Measurements from ENCODE around the gene GCNT3.
"Not testable (repeated sequence)": the region's sequence is repeated elsewhere in the genome, so short reads cannot be mapped to it uniquely, and the experiment has no call there.

GCNT3 gene

DNA sequence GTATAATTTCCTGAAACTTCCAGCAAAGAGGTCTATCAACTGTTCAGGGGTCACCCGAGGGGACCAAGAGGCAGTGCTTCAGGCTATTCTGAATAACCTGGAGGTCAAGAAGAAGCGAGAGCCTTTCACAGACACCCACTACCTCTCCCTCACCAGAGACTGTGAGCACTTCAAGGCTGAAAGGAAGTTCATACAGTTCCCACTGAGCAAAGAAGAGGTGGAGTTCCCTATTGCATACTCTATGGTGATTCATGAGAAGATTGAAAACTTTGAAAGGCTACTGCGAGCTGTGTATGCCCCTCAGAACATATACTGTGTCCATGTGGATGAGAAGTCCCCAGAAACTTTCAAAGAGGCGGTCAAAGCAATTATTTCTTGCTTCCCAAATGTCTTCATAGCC, 6.8 kb downstream of the GCNT3 start:
- Histone ChIP-seq H3K4me3 (ENCODE audit: low read length) (no peak overlapping the region), H3K27me3 (ENCODE audit: insufficient read depth, low read length) (no peaks in the 10 kb centered on the region), H3K9ac (ENCODE audit: low read depth, low read length) (no peak overlapping the region), H3K9me3 (ENCODE audit: insufficient read depth, low read depth, low read length) (no peaks in the 10 kb centered on the region), H3K4me1 (ENCODE audit: insufficient read depth, low read length) (no peaks in the 10 kb centered on the region), H3K27ac (ENCODE audit: low read depth, low read length) (no peak overlapping the region), H3K36me3 (ENCODE audit: insufficient read depth, low read length) (no peaks in the 10 kb centered on the region)
- 88% methylated on average over 4 of the region's 4 CpGs for WGBS

DNA sequence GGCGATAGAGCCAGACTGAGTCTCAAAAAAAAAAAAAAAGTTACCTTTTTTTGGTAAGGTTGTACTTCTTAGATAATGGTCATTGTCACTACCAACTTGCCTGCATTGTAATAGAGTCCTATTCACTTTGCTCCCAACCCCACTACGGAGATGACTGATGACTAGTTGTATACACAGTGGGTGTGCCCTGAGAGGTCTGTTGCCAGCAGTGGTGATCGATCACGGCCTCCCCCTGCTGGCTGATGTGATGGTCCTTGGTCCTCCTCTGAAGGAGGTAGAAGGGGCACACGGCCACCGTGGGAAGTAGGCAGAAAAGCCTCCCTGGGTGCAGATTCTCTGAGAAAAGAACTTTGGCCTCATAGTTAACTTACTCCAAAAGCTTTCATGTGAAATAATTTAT, 10.7 kb downstream of the GCNT3 start:
- Histone ChIP-seq H3K4me3 (ENCODE audit: low read length) (no peak overlapping the region), H3K27me3 (ENCODE audit: insufficient read depth, low read length) (no peaks in the 10 kb centered on the region), H3K9me3 (ENCODE audit: insufficient read depth, low read depth, low read length) (no peaks in the 10 kb centered on the region), H3K9ac (ENCODE audit: low read depth, low read length) (no peak overlapping the region), H3K4me1 (ENCODE audit: insufficient read depth, low read length) (no peaks in the 10 kb centered on the region), H3K27ac (ENCODE audit: low read depth, low read length) (no peak overlapping the region), H3K36me3 (ENCODE audit: insufficient read depth, low read length) (no peaks in the 10 kb centered on the region)
- 46% methylated on average over 5 of the region's 6 CpGs for WGBS

GRCh38 chr15:59632714-59633113, 21.1 kb downstream of the GCNT3 start:
- Histone ChIP-seq H3K27me3 (ENCODE audit: insufficient read depth, low read length) (no peaks in the 10 kb centered on the region), H3K9me3 (ENCODE audit: insufficient read depth, low read depth, low read length) (no peaks in the 10 kb centered on the region), H3K4me3 (ENCODE audit: low read length) (no peak overlapping the region), H3K9ac (ENCODE audit: low read depth, low read length) (no peak overlapping the region), H3K27ac (ENCODE audit: low read depth, low read length) (no peak overlapping the region), H3K36me3 (ENCODE audit: insufficient read depth, low read length) (no peaks in the 10 kb centered on the region; the same call in 1 of the 2 replicates), H3K4me1 (ENCODE audit: insufficient read depth, low read length) (no peaks in the 10 kb centered on the region)
- whole genome bisulfite sequencing: 39% methylated on average over 4 of the region's 4 CpGs

- H3K4me1 ChIP-seq (ENCODE audit: insufficient read depth, low read length): no peaks in the 10 kb centered on the region
- WGBS: 100% methylated on average over 3 of the region's 3 CpGs
- H3K9me3 ChIP-seq (ENCODE audit: insufficient read depth, low read depth, low read length): no peaks in the 10 kb centered on the region
- H3K27me3 ChIP-seq (ENCODE audit: insufficient read depth, low read length): no peaks in the 10 kb centered on the region
- H3K27ac ChIP-seq (ENCODE audit: low read depth, low read length): no peak overlapping the region
- no peak overlapping the region for H3K9ac ChIP-seq (ENCODE audit: low read depth, low read length)
- H3K4me3 ChIP-seq (ENCODE audit: low read length): no peak overlapping the region
- peaks cover 28% of the 10 kb centered on the region for H3K36me3 ChIP-seq (ENCODE audit: insufficient read depth, low read length)
These were observed 24.6 kb downstream of the GCNT3 start for GRCh38 chr15:59636184-59636583.

DNA sequence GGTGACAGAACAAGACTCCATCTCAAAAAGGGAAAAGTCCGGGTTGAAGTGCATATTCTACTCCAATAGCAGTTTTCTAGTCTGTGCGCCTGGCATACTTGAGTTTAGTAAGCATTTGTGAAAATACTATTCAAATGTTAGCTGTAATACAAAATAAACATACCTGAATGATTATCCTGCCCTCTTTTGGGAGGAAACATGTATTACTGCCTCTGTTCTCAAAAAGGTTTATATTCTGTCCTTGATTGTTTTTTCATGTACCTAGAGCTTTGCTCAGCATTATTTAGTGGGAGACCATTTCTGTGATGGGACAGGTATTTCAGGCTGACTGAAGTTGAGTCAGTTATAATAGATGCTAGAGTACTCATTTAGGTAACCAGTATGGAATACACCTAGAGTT, 25.9 kb downstream of the GCNT3 start:
- H3K9me3 ChIP-seq (ENCODE audit: insufficient read depth, low read depth, low read length); H3K9ac ChIP-seq (ENCODE audit: low read depth, low read length); H3K4me1 ChIP-seq (ENCODE audit: insufficient read depth, low read length); H3K27me3 ChIP-seq (ENCODE audit: insufficient read depth, low read length); H3K27ac ChIP-seq (ENCODE audit: low read depth, low read length); H3K4me3 ChIP-seq (ENCODE audit: low read length): not testable (repeated sequence)
- H3K36me3 ChIP-seq (ENCODE audit: insufficient read depth, low read length): peaks cover 42% of the 10 kb centered on the region
- WGBS: 100% methylated on average over 2 of the region's 2 CpGs

- H3K9me3 ChIP-seq (ENCODE audit: insufficient read depth, low read depth, low read length): no peaks in the 10 kb centered on the region
- H3K4me1 ChIP-seq (ENCODE audit: insufficient read depth, low read length): no peaks in the 10 kb centered on the region
- 80% methylated on average over 2 of the region's 2 CpGs for WGBS
- no peak overlapping the region for H3K4me3 ChIP-seq (ENCODE audit: low read length)
- peaks cover 74% of the 10 kb centered on the region for H3K36me3 ChIP-seq (ENCODE audit: insufficient read depth, low read length)
- no peaks in the 10 kb centered on the region for H3K27me3 ChIP-seq (ENCODE audit: insufficient read depth, low read length)
- no peak overlapping the region for H3K27ac ChIP-seq (ENCODE audit: low read depth, low read length)
- H3K9ac ChIP-seq (ENCODE audit: low read depth, low read length): no peak overlapping the region
These were observed 30.8 kb downstream of the GCNT3 start for GRCh38 chr15:59642351-59642750.

DNA sequence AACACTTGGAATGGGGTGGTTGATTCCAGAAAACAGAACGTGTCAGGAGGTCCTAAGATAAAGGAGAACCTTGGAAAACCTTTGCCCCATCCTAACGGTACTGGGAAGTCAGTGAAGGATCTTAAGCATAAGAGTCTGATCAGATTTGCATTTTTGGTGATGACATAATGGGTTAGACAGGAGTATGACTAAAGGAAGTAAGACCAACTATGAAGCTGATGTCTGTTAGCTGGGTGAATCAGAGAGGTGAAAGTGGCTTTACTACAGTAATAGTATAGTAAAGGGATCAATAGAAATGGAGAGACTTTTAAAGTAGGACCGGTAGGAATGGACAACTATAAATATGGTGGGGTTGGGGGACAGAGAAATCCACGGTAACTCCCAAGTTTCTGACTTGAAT, 33.2 kb downstream of the GCNT3 start:
- no peak overlapping the region for H3K4me3 ChIP-seq (ENCODE audit: low read length)
- no peak overlapping the region for H3K27ac ChIP-seq (ENCODE audit: low read depth, low read length)
- H3K27me3 ChIP-seq (ENCODE audit: insufficient read depth, low read length): no peaks in the 10 kb centered on the region
- WGBS: 93% methylated on average over 4 of the region's 4 CpGs
- H3K9ac ChIP-seq (ENCODE audit: low read depth, low read length): no peak overlapping the region
- H3K9me3 ChIP-seq (ENCODE audit: insufficient read depth, low read depth, low read length): no peaks in the 10 kb centered on the region
- no peaks in the 10 kb centered on the region for H3K4me1 ChIP-seq (ENCODE audit: insufficient read depth, low read length)
- H3K36me3 ChIP-seq (ENCODE audit: insufficient read depth, low read length): peaks cover 75% of the 10 kb centered on the region

- H3K27ac ChIP-seq (ENCODE audit: low read depth, low read length); H3K4me1 ChIP-seq (ENCODE audit: insufficient read depth, low read length); H3K9me3 ChIP-seq (ENCODE audit: insufficient read depth, low read depth, low read length); H3K4me3 ChIP-seq (ENCODE audit: low read length); H3K9ac ChIP-seq (ENCODE audit: low read depth, low read length); H3K27me3 ChIP-seq (ENCODE audit: insufficient read depth, low read length): not testable (repeated sequence)
- 98% methylated on average over 9 of the region's 9 CpGs for WGBS
- peaks cover 76% of the 10 kb centered on the region for H3K36me3 ChIP-seq (ENCODE audit: insufficient read depth, low read length)
These were observed 34.2 kb downstream of the GCNT3 start for GRCh38 chr15:59645812-59646211.

DNA sequence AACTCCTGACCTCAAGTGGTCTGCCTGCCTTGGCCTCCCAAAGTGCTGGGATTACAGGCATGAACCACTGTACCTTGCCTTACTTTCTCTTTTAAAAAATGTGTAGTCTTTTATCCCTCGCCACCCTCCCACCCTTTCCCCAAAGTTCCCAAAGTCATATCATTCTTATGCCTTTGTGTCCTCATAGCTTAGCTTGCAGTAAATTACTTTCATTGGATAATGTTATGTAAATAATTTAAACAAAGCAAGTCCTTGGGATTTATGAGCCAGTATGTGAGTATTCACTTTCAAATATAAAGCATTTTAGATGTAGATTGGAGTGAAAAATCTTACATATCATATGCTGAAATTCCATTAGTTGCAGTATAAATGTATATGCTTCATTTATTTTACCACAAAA, 34.7 kb downstream of the GCNT3 start:
- no peaks in the 10 kb centered on the region for H3K4me1 ChIP-seq (ENCODE audit: insufficient read depth, low read length)
- 100% methylated on average over 1 of the region's 1 CpG for WGBS
- no peak overlapping the region for H3K4me3 ChIP-seq (ENCODE audit: low read length)
- H3K36me3 ChIP-seq (ENCODE audit: insufficient read depth, low read length): peaks cover 77% of the 10 kb centered on the region
- H3K27ac ChIP-seq (ENCODE audit: low read depth, low read length): no peak overlapping the region
- no peaks in the 10 kb centered on the region for H3K27me3 ChIP-seq (ENCODE audit: insufficient read depth, low read length)
- no peak overlapping the region for H3K9ac ChIP-seq (ENCODE audit: low read depth, low read length)
- no peaks in the 10 kb centered on the region for H3K9me3 ChIP-seq (ENCODE audit: insufficient read depth, low read depth, low read length)

- H3K27ac ChIP-seq (ENCODE audit: low read depth, low read length): no peak overlapping the region
- H3K9me3 ChIP-seq (ENCODE audit: insufficient read depth, low read depth, low read length): no peaks in the 10 kb centered on the region
- peaks cover 77% of the 10 kb centered on the region for H3K36me3 ChIP-seq (ENCODE audit: insufficient read depth, low read length)
- 100% methylated on average over 1 of the region's 1 CpG for WGBS
- no peak overlapping the region for H3K4me3 ChIP-seq (ENCODE audit: low read length)
- H3K4me1 ChIP-seq (ENCODE audit: insufficient read depth, low read length): no peaks in the 10 kb centered on the region
- H3K27me3 ChIP-seq (ENCODE audit: insufficient read depth, low read length): no peaks in the 10 kb centered on the region
- H3K9ac ChIP-seq (ENCODE audit: low read depth, low read length): no peak overlapping the region
These were observed 35.5 kb downstream of the GCNT3 start for GRCh38 chr15:59647085-59647484.

- Histone ChIP-seq H3K27me3 (ENCODE audit: insufficient read depth, low read length) (no peaks in the 10 kb centered on the region), H3K4me1 (ENCODE audit: insufficient read depth, low read length) (no peaks in the 10 kb centered on the region), H3K9me3 (ENCODE audit: insufficient read depth, low read depth, low read length) (no peaks in the 10 kb centered on the region), H3K27ac (ENCODE audit: low read depth, low read length) (no peak overlapping the region), H3K4me3 (ENCODE audit: low read length) (no peak overlapping the region), H3K9ac (ENCODE audit: low read depth, low read length) (no peak overlapping the region), H3K36me3 (ENCODE audit: insufficient read depth, low read length) (peaks cover 74% of the 10 kb centered on the region)
These were observed 38.0 kb downstream of the GCNT3 start for GRCh38 chr15:59649603-59650002.

GRCh38 chr15:59654046-59654445, 42.5 kb downstream of the GCNT3 start:
- Histone ChIP-seq H3K4me1 (ENCODE audit: insufficient read depth, low read length) (peaks cover 15% of the 10 kb centered on the region; the same call in 1 of the 2 replicates), H3K9ac (ENCODE audit: low read depth, low read length) (no peak overlapping the region), H3K36me3 (ENCODE audit: insufficient read depth, low read length) (peaks cover 42% of the 10 kb centered on the region), H3K27ac (ENCODE audit: low read depth, low read length) (no peak overlapping the region), H3K27me3 (ENCODE audit: insufficient read depth, low read length) (no peaks in the 10 kb centered on the region), H3K9me3 (ENCODE audit: insufficient read depth, low read depth, low read length) (no peaks in the 10 kb centered on the region), H3K4me3 (ENCODE audit: low read length) (no peak overlapping the region)
- 93% methylated on average over 1 of the region's 1 CpG for WGBS
